ENCODE results near the gene RAN. TPM values are rescaled to one million over a fixed set of nuclear protein-coding genes. Genes with fewer than 3 reads are reported as not detected.

RAN gene
- total and polyA plus RNA-seq, 9 of the 15 experiments (the other 6 are each of a cell fraction or from before 2014, with no cell fraction given), result 1,687 to 3,820 (median 2,300) TPM

- TF ChIP-seq ZNF224 (CRISPR knock-in tag; IDR thresholded peaks at IDR 0.05) (no peak), ERF (CRISPR knock-in tag; IDR thresholded peaks at IDR 0.05) (0 out of 2 replicates have a peak, but pooled peaks have one; percentile 81), PRDM10 (IDR thresholded peaks at IDR 0.05; ENCODE audit: partially characterized antibody) (no peak), RCOR1 (IDR thresholded peaks at IDR 0.05; ENCODE audit: borderline replicate concordance in 1 of 2, low read depth in 2 of 2, low read length in 2 of 2) (peak in 1 of 2 experiments; percentile 72; a peak in 2 of 4 replicates), MBD2 (IDR thresholded peaks at IDR 0.05; ENCODE audit: borderline replicate concordance, low read depth) (peak; percentile 9; the same call in 1 of the 2 replicates), ZNF699 (CRISPR knock-in tag; IDR thresholded peaks at IDR 0.05; ENCODE audit: insufficient replicate concordance) (no peak), RBM14 (IDR thresholded peaks at IDR 0.05; ENCODE audit: borderline replicate concordance, insufficient read depth, low read depth, low read length) (no peak), MNT (conservative IDR thresholded peaks at IDR 0.05) (peak; percentile 97 to 98), PHTF2 (CRISPR knock-in tag; IDR thresholded peaks at IDR 0.05) (no peak), YY1 (IDR thresholded peaks at IDR 0.05; ENCODE audit: borderline replicate concordance in 1 of 3, control insufficient read depth in 1 of 3, extremely low read depth in 1 of 3, insufficient read depth in 3 of 3, insufficient read length in 1 of 3, insufficient replicate concordance in 2 of 3, low read depth in 1 of 3, low read length in 2 of 3) (peak in 2 of 3 experiments; percentile 42 to 62), ZNF232 (CRISPR knock-in tag; IDR thresholded peaks at IDR 0.05) (0 out of 2 replicates have a peak, but pooled peaks have one; percentile 57), ZBTB17 (CRISPR knock-in tag; IDR thresholded peaks at IDR 0.05) (no peak), HMGXB4 (CRISPR knock-in tag; IDR thresholded peaks at IDR 0.05) (peak; percentile 95), ZNF449 (CRISPR knock-in tag; IDR thresholded peaks at IDR 0.05) (no peak), IRF9 (tag; IDR thresholded peaks at IDR 0.05) (no peak), GABPB2 (CRISPR knock-in tag; conservative IDR thresholded peaks at IDR 0.05) (no peak)
Measured at GRCh38 chr12:130826151-130826801, 45.6 kb upstream of the RAN start (continued).

Data from K562 (cell line).